NCI-H2107 (cell line): ENCODE results near the gene LCN10.
"Not testable (repeated sequence)": the region's sequence is repeated elsewhere in the genome, so short reads cannot be mapped to it uniquely, and the experiment has no call there.

Experiments used
- DNase-seq: peaks from one replicate; lab custom pipeline; 2025; lab: John Stamatoyannopoulos, UW

The LCN10 gene

GRCh38 chr9:136771907-136772415 lies 29.2 kb upstream of the LCN10 start:
- no peak for DNase-seq

GRCh38 chr9:136769710-136770191 lies 27.0 kb upstream of the LCN10 start:
- DNase-seq, result no peak

DNA sequence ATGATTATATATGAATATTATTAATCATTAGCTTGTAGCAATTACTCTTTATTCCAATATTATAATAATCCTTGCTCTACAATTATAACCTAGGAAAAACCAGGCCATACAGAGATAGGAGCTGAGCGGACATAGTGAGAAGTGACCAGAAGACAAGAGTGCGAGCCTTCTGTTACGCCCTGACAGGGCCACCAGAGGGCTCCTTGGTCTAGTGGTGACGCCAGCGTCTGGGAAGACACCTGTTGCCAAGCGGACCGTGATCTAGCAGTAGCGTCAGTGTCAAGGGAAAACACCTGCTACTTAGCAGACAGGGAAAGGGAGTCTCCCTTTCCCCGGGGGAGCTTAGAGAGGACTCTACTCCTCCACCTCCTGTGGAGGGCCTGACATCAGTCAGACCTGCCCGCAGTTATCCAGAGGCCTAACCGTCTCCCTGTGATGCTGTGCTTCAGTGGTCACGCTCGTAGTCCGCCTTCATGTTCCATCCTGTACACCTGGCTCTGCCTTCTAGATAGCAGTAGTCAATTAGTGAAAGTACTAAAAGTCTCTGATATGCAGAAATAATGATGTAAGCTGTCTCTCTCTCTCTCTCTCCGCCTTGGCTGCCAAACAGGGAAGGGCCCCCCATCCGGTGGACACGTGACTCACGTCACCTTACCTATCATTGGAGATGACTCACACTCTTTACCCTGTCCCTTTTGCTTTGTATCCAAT lies 23.8 kb upstream of the LCN10 start:
- peak; percentile 30 for DNase-seq

GRCh38 chr9:136765745-136766409 lies 23.1 kb upstream of the LCN10 start:
- not testable (repeated sequence) for DNase-seq

DNA sequence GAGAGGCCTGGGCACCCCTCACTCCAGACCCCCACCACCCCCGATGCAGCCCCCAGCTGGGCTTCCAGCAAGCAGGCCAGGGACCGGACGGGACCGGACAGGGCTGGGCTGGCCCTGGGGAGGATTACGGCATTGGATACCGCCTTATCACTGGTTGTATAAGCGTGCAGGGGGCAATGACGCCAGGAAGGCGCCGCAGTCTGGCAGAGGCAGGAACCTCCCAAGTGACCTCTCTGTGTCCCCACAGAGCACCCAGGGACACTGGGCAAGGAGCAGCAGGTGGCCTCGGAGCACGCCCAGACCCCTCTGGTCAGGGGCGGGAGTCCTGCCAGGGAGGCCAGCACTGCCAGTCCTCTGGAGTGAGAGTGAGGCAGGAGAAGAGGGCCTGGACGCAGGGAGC lies 22.3 kb upstream of the LCN10 start:
- no peak for DNase-seq

DNA sequence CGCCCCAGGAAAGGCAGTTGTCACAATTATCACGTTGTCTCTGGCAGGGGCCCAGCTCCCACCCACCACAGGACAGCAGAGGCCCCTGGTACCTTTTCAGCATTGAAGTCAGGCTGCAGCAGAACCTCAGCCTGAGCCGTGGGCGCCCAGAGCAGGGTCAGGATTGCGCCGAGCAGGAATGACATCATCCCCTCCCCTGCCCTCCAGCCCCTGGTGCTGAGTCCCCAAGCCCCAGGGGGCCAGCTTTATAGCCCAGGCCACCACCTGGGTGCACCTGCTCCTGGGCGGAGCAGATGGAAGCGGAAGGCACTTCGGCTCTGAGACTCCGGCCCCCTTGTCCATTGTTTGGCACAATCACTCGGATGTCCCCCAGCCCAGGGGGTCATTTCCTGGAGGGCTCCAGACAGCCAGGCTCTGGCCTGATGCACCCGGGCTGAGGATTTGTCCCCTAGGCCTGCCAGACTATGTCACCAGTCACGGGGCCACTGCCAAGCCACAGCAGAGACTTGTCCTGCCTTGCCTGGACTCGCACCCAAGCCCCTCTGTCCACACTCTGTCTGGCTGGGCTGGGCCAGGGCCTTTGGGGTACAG lies 21.7 kb upstream of the LCN10 start, which contains the start of gene LCN15:
LCN15 (minus strand) TSS at position 218 of the 591 bp plus-strand sequence; CDS start at position 188, 30 bp downstream.
- peak; percentile 74 for DNase-seq

- DNase-seq, result no peak
Observed at GRCh38 chr9:136763649-136764035, 20.9 kb upstream of the LCN10 start.

DNA sequence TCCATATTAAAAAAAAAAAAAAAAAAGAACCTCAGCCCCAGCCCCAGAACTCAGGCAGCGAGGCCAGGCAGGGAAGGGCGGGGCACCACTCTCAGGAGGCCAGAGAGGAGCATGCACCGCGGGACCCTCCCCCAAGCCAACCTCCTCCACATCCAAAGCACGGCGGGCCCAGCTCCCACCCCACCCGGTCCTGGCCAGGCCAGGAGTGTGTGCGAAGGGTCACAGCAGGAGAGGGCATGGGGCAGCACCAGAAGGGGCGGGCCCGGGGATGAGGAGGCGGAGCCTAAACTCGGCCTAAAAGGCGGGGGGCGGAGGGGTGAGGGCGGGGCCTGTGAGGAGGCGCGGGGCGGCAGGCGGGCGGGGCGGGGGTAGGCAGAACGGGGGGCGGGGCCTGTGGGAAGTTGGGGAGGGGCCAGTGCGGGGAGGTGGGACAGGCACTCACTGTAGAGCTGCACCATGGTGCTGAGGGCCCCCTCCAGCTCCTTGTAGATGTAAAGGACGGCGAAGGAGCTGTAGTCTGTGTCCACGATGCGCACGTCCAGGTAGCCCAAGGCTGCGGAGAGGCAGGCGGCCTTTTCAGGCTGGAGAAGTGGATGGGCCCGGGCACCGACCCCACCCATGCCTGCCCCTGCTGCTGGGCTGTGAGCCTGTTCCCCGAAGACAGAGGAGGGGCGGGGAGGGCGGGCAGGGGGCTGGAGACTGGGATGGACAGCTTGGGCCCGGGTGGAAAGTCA lies 20.3 kb upstream of the LCN10 start:
- DNase-seq, result no peak

- DNase-seq, result no peak
Observed at GRCh38 chr9:136762221-136762691, 19.5 kb upstream of the LCN10 start.

GRCh38 chr9:136761545-136761981 lies 18.8 kb upstream of the LCN10 start:
- no peak for DNase-seq

GRCh38 chr9:136760834-136761544 lies 18.2 kb upstream of the LCN10 start:
- DNase-seq, result not testable (repeated sequence)

DNA sequence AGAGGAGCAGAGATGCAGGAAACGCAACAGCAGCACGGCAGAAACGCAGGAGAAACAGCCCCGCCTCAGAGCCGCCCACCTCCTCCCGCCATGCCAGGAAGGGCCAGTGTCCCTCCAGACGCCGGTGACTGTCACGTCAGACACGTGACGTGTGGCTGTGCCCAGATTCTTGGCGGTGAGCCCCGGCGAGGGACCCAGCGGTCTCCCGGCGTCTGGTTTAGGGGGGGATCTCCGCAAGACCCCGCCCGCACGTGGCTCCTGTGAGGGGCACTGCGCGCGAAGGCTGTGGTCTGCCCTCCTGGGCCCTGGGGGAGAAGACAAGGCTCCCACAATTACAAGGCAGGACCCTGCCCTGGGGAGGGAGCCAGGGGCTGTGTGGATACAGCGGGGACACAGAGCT lies 17.7 kb upstream of the LCN10 start:
- DNase-seq, result no peak

GRCh38 chr9:136759436-136760325 lies 16.9 kb upstream of the LCN10 start:
- no peak for DNase-seq

DNA sequence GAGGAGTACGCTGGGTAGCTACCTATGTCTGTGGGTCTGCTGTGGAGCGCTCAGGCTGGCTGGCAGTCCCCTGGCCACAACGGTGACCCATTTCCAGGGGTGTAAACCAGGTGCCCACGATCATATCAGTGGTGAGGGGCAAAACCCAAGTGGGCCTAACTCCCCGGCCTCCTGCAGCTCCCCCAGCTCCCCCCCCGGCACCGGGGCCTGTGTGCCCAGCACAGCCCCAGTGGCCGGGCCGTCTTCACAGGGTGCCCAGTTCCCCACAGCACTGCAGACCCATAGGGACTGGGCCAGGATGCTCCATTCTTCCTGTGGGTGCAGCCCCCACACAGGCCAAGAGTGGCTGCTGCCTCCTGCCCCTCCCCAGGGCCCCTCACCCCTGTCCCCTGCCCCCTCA lies 16.3 kb upstream of the LCN10 start:
- no peak for DNase-seq

DNA sequence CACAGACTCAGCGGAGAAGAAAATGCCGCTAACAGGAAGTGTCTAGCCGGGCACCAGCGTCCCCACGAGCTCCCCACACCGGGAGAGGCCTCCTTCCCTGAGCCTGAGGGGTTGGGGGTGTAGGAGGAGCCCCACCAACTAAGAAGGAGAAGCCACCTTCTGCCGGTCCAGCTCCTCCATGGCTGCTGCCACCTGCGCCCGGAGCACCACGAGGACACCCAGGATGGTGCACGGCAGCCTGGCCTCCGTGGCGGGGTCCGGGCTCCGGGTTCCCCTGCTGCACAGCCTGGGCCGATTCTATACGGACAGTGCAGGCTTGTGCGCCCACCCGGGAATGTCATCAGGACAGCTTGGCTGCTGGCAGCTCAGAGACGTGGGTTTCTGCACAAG lies 15.0 kb upstream of the LCN10 start:
- DNase-seq, result no peak

GRCh38 chr9:136757328-136757727 lies 14.6 kb upstream of the LCN10 start:
- DNase-seq, result no peak

- no peak for DNase-seq
Observed at GRCh38 chr9:136756836-136757235, 14.1 kb upstream of the LCN10 start.

DNA sequence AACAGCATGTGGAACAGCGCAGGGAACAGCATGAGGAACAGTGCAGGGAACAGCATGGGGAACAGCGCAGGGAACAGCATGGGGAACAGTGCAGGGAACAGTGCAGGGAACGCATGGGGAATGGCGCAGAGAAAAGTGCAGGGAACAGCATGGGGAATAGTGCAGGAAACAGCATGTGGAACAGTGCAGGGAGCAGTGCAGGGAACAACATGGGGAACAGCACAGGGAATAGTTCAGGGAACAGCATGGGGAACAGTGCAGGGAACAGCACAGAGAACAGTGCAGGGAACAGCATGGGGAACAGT lies 13.3 kb upstream of the LCN10 start:
- no peak for DNase-seq

DNA sequence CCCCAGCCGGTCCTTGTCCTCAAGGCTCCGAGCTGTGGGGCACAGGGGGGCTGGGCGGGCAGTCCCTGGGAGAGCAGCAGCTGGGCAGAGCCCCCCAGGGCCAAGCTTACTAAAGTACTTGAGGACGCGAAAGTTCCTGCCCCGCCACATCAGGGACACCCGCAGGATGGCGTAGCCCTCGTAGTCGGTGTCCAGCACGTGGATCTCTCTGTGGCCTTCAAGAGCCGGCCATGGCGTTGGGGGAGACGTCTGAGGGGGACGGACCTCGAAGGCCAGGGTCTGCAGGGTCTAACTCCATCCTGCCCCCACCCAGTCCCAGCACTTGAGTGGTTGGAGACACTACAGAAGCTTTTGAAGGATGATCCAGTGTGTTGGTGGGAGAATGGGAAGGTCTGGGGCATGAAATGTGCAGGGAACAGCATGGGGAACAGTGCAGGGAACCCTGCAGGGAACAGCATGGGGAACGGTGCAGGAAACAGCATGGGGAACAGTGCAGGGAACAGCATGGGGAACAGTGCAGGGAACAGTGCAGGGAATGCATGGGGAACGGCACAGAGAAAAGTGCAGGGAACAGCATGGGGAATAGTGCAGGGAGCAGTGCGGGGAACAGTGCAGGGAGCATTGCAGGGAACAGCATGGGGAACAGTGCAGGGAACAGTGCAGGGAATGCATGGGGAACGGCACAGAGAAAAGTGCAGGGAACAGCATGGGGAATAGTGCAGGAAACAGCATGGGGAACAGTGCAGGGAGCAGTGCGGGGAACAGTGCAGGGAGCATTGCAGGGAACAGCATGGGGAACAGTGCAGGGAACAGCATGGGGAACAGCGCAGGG lies 12.8 kb upstream of the LCN10 start:
- not testable (repeated sequence) for DNase-seq
